A673 (cell line): ENCODE measurements around the gene GAS6. TPM values are rescaled to one million over a fixed set of nuclear protein-coding genes. Genes with fewer than 3 reads are reported as not detected.

Experiments used
- BruUV-seq: library from RNA; stranded (reverse); fragments of 400-500 nt; replicated peaks from 2 replicates; lab custom pipeline; 2021; lab: Mats Ljungman, UMichigan
- CTCF ChIA-PET: fragments of 300-600 bp; sonication (Branson Sonifier 250); formaldehyde crosslinking; loops from one replicate; lab custom pipeline; 2022; ENCODE audit warnings: antibody characterized with exemption; lab: Charles Lee
- POLR2A ChIA-PET: fragments of 300-600 bp; sonication (Branson Sonifier 250); formaldehyde crosslinking; loops from one replicate; lab custom pipeline; 2022; ENCODE audit warnings: antibody characterized with exemption; ENCODE audit not compliant: low non-redundant PET; lab: Charles Lee
- DNase-seq: peaks from one replicate; pipeline ENCODE4 v3.0.0-alpha.2; 2015; ENCODE audit warnings: low spot score
- H3K27ac ChIP-seq: fragments of 200-600 bp; sonication (generic); 2 replicates; pipeline ENCODE4 v1.5.1; 2016; ENCODE audit warnings: mixed run types, low read depth, mild to moderate bottlenecking, mixed read lengths, antibody characterized with exemption, low read length; ENCODE audit not compliant: poor library complexity, severe bottlenecking
- H3K27me3 ChIP-seq: fragments of 200-600 bp; sonication (generic); replicated peaks from 2 replicates; pipeline ENCODE4 v1.6.1; 2017; ENCODE audit warnings: mixed run types, low read depth, mild to moderate bottlenecking, mixed read lengths, antibody characterized with exemption, low read length; ENCODE audit not compliant: insufficient read depth, poor library complexity
- H3K36me3 ChIP-seq: fragments of 200-600 bp; sonication (generic); 2 replicates; pipeline ENCODE4 v1.6.1; 2016; ENCODE audit warnings: mixed run types, mild to moderate bottlenecking, mixed read lengths, antibody characterized with exemption, low read length; ENCODE audit not compliant: insufficient read depth, poor library complexity, severe bottlenecking
- H3K4me1 ChIP-seq: fragments of 200-600 bp; sonication (generic); 2 replicates; pipeline ENCODE4 v1.6.1; 2017; ENCODE audit warnings: mixed run types, mild to moderate bottlenecking, mixed read lengths, antibody characterized with exemption, low read length; ENCODE audit not compliant: insufficient read depth, poor library complexity, severe bottlenecking
- H3K4me3 ChIP-seq: fragments of 200-600 bp; sonication (generic); 2 replicates; pipeline ENCODE4 v1.5.1; 2016; ENCODE audit warnings: low read depth, mixed run types, mild to moderate bottlenecking, mixed read lengths, low read length; ENCODE audit not compliant: poor library complexity, severe bottlenecking
- H3K9me3 ChIP-seq: fragments of 200-600 bp; sonication (generic); 2 replicates; pipeline ENCODE4 v1.6.1; 2016; ENCODE audit warnings: mixed run types, low read depth, mild to moderate bottlenecking, mixed read lengths, antibody characterized with exemption, low read length; ENCODE audit not compliant: poor library complexity, severe bottlenecking
- EZH2 ChIP-seq: fragments of 200-600 bp; sonication (generic); IDR thresholded peaks from 2 replicates; pipeline ENCODE4 v1.6.1; 2017; ENCODE audit warnings: borderline replicate concordance, low read depth, mild to moderate bottlenecking, mixed read lengths, antibody characterized with exemption, low read length; ENCODE audit not compliant: poor library complexity, severe bottlenecking
- intact Hi-C: fragments of 100-400 bp; cut with micrococcal nuclease; formaldehyde crosslinking; loops from one replicate; pipeline ENCODE4 v1.10.0; 2022; ENCODE audit not compliant: unreplicated experiment
- total RNA-seq: library from RNA; stranded (reverse); gene quantifications from 2 replicates; pipeline ENCODE4 v1.2.3, GENCODE V29; 2021
- TF ChIP-seq, protein P1 (sequence below): fragments of 300-800, 200-600 bp; sonication (generic); conservative IDR thresholded peaks from 2 replicates; pipeline ENCODE4 v1.5.1; 2017; ENCODE audit warnings: low read depth, mild to moderate bottlenecking, antibody characterized with exemption, low read length, moderate library complexity, mixed read lengths

The GAS6 gene
- total RNA-seq, 1 experiment from 2014 or later: 0.67 TPM

- intact Hi-C loops: no loop called here
- POLR2A ChIA-PET: no interaction called here
- no peaks in the 10 kb centered on the region for H3K4me1 ChIP-seq
- H3K27ac ChIP-seq: no peak overlapping the region
- peaks cover 19% of the 10 kb centered on the region for H3K27me3 ChIP-seq
- no peak for DNase-seq
- H3K4me3 ChIP-seq: no peak overlapping the region
- no TSS peak for BruUV-seq
- H3K9me3 ChIP-seq: no peaks in the 10 kb centered on the region
- no peaks in the 10 kb centered on the region for H3K36me3 ChIP-seq
- CTCF ChIA-PET: no interaction called here
- TF ChIP-seq EZH2: no peak
- TF ChIP-seq, protein P1, sequence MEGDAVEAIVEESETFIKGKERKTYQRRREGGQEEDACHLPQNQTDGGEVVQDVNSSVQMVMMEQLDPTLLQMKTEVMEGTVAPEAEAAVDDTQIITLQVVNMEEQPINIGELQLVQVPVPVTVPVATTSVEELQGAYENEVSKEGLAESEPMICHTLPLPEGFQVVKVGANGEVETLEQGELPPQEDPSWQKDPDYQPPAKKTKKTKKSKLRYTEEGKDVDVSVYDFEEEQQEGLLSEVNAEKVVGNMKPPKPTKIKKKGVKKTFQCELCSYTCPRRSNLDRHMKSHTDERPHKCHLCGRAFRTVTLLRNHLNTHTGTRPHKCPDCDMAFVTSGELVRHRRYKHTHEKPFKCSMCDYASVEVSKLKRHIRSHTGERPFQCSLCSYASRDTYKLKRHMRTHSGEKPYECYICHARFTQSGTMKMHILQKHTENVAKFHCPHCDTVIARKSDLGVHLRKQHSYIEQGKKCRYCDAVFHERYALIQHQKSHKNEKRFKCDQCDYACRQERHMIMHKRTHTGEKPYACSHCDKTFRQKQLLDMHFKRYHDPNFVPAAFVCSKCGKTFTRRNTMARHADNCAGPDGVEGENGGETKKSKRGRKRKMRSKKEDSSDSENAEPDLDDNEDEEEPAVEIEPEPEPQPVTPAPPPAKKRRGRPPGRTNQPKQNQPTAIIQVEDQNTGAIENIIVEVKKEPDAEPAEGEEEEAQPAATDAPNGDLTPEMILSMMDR: no peak
Measured at GRCh38 chr13:113794764-113795173, 69.1 kb downstream of the GAS6 start.

- no peak for DNase-seq
- ChIA-PET POLR2A (no interaction called here), CTCF (no interaction called here)
- BruUV-seq: no TSS peak
- intact Hi-C loops: no loop called here
- H3K4me3 ChIP-seq: no peak overlapping the region
- H3K27me3 ChIP-seq: peaks cover 19% of the 10 kb centered on the region
- no peaks in the 10 kb centered on the region for H3K9me3 ChIP-seq
- H3K36me3 ChIP-seq: no peaks in the 10 kb centered on the region
- H3K27ac ChIP-seq: no peak overlapping the region
- TF ChIP-seq, protein P1: no peak
- TF ChIP-seq EZH2: no peak
- no peaks in the 10 kb centered on the region for H3K4me1 ChIP-seq
Measured at GRCh38 chr13:113794086-113794485, 69.8 kb downstream of the GAS6 start.

DNA sequence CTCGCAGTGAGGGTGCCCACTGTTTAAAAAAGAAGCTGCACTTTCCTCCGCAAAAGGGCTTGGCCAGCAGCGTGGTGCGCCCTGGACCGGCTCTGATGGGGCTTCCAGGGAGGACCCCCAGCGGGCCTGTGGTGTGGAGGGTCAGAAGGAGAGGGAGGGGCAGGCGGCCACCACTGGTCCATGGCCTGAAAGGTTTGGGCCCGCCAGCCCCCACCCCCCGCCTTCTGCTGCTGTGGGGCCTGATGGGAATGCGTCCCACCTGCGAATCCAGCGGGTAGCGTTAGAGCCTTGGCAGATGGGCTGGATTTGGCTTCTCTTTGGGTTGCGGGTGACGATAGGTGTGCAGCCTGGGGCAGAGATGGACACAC, 70.2 kb downstream of the GAS6 start:
- DNase-seq: no peak
- intact Hi-C loops: no loop called here
- H3K4me1 ChIP-seq: no peaks in the 10 kb centered on the region
- H3K9me3 ChIP-seq: no peaks in the 10 kb centered on the region
- no peak overlapping the region for H3K4me3 ChIP-seq
- POLR2A ChIA-PET: no interaction called here
- no peak overlapping the region for H3K27ac ChIP-seq
- H3K36me3 ChIP-seq: no peaks in the 10 kb centered on the region
- no TSS peak for BruUV-seq
- TF ChIP-seq EZH2: no peak
- CTCF ChIA-PET: no interaction called here
- peaks cover 19% of the 10 kb centered on the region for H3K27me3 ChIP-seq
